HepG2 (cell line): ENCODE measurements around the gene CENPB. TPM values are rescaled to one million over a fixed set of nuclear protein-coding genes. Genes with fewer than 3 reads are reported as not detected.

Experiments used
- AGO2 ChIP-seq: fragments of 200-400 bp; formaldehyde crosslinking; optimal IDR thresholded peaks from 2 replicates; pipeline ENCODE3; 2017; ENCODE audit warnings: mild to moderate bottlenecking, low read depth, low read length, moderate library complexity
- FIP1L1 ChIP-seq: fragments of 200-400 bp; formaldehyde crosslinking; IDR thresholded peaks from 2 replicates; pipeline ENCODE4 v1.6.1; 2018; ENCODE audit warnings: low read depth, mild to moderate bottlenecking, low read length, moderate library complexity, borderline replicate concordance; ENCODE audit not compliant: insufficient read depth
- FOXK1 ChIP-seq: sonication (generic); formaldehyde crosslinking; IDR thresholded peaks from 2 replicates; pipeline ENCODE4 v1.4.0; 2020; ENCODE audit warnings: low read depth, missing genetic modification reagents, borderline replicate concordance
- HOXA5 ChIP-seq: sonication (generic); formaldehyde crosslinking; IDR thresholded peaks from 2 replicates; pipeline ENCODE4 v1.4.0; 2020; ENCODE audit warnings: missing genetic modification reagents
- IKZF1 ChIP-seq: fragments of 450-650 bp; IDR thresholded peaks from 2 replicates; pipeline ENCODE4 v1.7.1; 2016
- NCOR1 ChIP-seq: fragments of 200-600 bp; sonication (generic); IDR thresholded peaks from 2 replicates; pipeline ENCODE4 v1.7.0; 2017; ENCODE audit warnings: antibody characterized with exemption, low read length, borderline replicate concordance
- ZBTB3 ChIP-seq: sonication (generic); formaldehyde crosslinking; IDR thresholded peaks from 2 replicates; pipeline ENCODE4 v1.4.0; 2020; ENCODE audit warnings: low read depth, mild to moderate bottlenecking, moderate library complexity, missing genetic modification reagents, borderline replicate concordance
- ZBTB42 ChIP-seq: sonication (generic); formaldehyde crosslinking; IDR thresholded peaks from 2 replicates; pipeline ENCODE4 v1.5.0; 2020; ENCODE audit warnings: mild to moderate bottlenecking, missing genetic modification reagents
- ZMYM4 ChIP-seq: sonication (generic); formaldehyde crosslinking; IDR thresholded peaks from 2 replicates; pipeline ENCODE4 v1.8.1; 2023; ENCODE audit warnings: mild to moderate bottlenecking, missing genetic modification reagents
- ZNF34 ChIP-seq: sonication (generic); formaldehyde crosslinking; IDR thresholded peaks from 2 replicates; pipeline ENCODE4 v1.4.0; 2020; ENCODE audit warnings: mild to moderate bottlenecking, missing genetic modification reagents, borderline replicate concordance
- ZNF430 ChIP-seq: sonication (generic); formaldehyde crosslinking; IDR thresholded peaks from 2 replicates; pipeline ENCODE4 v1.9.0; 2021; ENCODE audit warnings: mild to moderate bottlenecking, missing genetic modification reagents
- polyA plus RNA-seq, 8 experiments: library from polyadenylated mRNA; depleted of rRNA in 3 of 8; stranded (reverse) in 7 of 8; unstranded in 1 of 8; fragments of >200 nt; fragmentation: Illumina TruSeq in 4 of 8; extraction: Trizol in 4 of 8; gene quantifications; 2 replicates each; pipeline versions ENCODE4 v1.2.1 to v1.2.3, GENCODE V29; 2011 to 2016; ENCODE audit warnings: low read depth in 4 of 8, missing spikeins in 1 of 8, mixed read lengths in 1 of 8; ENCODE audit not compliant: insufficient read depth in 1 of 8
- total RNA-seq, 5 experiments: library from RNA; depleted of rRNA; stranded (reverse); fragments of >200 nt; fragmentation: Illumina TruSeq; extraction: Trizol; gene quantifications; 2 replicates each; pipeline ENCODE4 v1.2.3, GENCODE V29; 2016; ENCODE audit warnings: low read depth in 1 of 5
- TF ChIP-seq, protein P1 (sequence below): sonication (generic); formaldehyde crosslinking; IDR thresholded peaks from 2 replicates; pipeline ENCODE4 v1.4.0; 2020; ENCODE audit warnings: missing genetic modification reagents
- TF ChIP-seq, protein P2 (sequence below): sonication (generic); formaldehyde crosslinking; IDR thresholded peaks from 2 replicates; pipeline ENCODE4 v1.4.0; 2020; ENCODE audit warnings: low read depth, mild to moderate bottlenecking, missing genetic modification reagents
- TF ChIP-seq, protein P3 (sequence below): sonication (generic); formaldehyde crosslinking; IDR thresholded peaks from 2 replicates; pipeline ENCODE4 v1.4.0; 2020; ENCODE audit warnings: missing genetic modification reagents
- TF ChIP-seq, protein P4 (sequence below): sonication (generic); formaldehyde crosslinking; IDR thresholded peaks from 2 replicates; pipeline ENCODE4 v1.4.0; 2020; ENCODE audit warnings: mild to moderate bottlenecking, missing genetic modification reagents
- TF ChIP-seq, protein P5 (sequence below): sonication (generic); formaldehyde crosslinking; IDR thresholded peaks from 2 replicates; pipeline ENCODE4 v1.4.0; 2020; ENCODE audit warnings: missing genetic modification reagents

CENPB gene
- total and polyA plus RNA-seq, 2 of the 13 experiments (the other 11 are each of a cell fraction or from before 2014, with no cell fraction given) = 10.4 to 54.5 TPM

DNA sequence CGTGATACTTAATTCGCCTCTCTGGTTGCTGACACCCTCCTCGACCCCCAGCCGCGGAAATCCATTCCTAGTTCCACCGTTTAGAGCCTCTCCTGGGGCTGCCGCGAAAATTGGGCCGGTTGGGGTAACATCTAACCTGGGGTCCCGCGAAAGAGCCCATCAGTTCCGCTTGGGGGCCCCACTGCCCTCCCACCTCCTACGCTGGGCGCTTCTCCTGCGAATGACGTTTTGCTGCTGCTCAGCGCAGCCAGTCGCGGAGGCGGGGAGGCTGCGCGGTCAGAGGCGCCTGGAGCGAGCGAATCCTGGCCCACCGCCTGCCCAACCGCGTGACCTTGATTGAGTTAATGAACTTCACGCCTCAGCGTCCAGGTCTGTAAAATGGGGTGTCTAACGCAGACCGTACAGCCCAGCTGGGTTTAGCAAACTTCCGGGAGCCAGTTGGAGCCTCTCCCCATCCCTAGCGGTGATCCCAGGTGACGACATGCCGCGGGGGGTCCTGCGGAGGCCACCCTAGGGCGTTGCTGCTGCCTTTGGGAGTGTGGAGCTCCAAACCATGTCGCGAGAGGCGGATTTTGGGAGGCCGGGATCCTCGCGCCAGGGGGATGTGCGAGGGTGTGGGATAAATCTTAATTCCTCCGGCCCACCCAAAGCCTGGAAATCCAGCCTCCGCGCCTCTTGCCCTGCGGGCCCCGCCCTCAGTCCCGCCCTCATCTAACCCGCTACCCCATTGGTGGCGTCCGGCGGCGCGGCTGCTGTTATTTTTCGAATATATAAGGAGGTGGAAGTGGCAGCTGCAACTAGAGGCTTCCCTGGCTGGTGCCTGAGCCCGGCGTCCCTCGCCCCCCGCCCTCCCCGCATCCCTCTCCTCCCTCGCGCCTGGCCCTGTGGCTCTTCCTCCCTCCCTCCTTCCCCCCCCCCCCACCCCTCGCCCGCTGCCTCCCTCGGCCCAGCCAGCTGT lies 9.2 kb upstream of the CENPB start, which contains the start of gene CDC25B (continued):
- TF ChIP-seq, protein P1, sequence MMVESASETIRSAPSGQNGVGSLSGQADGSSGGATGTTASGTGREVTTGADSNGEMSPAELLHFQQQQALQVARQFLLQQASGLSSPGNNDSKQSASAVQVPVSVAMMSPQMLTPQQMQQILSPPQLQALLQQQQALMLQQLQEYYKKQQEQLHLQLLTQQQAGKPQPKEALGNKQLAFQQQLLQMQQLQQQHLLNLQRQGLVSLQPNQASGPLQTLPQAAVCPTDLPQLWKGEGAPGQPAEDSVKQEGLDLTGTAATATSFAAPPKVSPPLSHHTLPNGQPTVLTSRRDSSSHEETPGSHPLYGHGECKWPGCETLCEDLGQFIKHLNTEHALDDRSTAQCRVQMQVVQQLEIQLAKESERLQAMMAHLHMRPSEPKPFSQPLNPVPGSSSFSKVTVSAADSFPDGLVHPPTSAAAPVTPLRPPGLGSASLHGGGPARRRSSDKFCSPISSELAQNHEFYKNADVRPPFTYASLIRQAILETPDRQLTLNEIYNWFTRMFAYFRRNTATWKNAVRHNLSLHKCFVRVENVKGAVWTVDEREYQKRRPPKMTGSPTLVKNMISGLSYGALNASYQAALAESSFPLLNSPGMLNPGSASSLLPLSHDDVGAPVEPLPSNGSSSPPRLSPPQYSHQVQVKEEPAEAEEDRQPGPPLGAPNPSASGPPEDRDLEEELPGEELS = peak; percentile 34
- TF ChIP-seq ZNF34 (CRISPR knock-in tag) (peak; percentile 76; the same call in 1 of the 2 replicates), ZNF430 (peak; percentile 42; the same call in 1 of the 2 replicates), IKZF1 (no peak), ZMYM4 (CRISPR knock-in tag) (peak; percentile 79; the same call in 1 of the 2 replicates), ZBTB42 (0 out of 2 replicates have a peak, but pooled peaks have one; percentile 72), NCOR1 (peak; percentile 66; the same call in 1 of the 2 replicates), ZBTB3 (CRISPR knock-in tag) (0 out of 2 replicates have a peak, but pooled peaks have one; percentile 32), HOXA5 (CRISPR knock-in tag) (peak; percentile 41), FOXK1 (CRISPR knock-in tag) (no peak), FIP1L1 (no peak), AGO2 (peak; percentile 51)
- TF ChIP-seq, protein P2, sequence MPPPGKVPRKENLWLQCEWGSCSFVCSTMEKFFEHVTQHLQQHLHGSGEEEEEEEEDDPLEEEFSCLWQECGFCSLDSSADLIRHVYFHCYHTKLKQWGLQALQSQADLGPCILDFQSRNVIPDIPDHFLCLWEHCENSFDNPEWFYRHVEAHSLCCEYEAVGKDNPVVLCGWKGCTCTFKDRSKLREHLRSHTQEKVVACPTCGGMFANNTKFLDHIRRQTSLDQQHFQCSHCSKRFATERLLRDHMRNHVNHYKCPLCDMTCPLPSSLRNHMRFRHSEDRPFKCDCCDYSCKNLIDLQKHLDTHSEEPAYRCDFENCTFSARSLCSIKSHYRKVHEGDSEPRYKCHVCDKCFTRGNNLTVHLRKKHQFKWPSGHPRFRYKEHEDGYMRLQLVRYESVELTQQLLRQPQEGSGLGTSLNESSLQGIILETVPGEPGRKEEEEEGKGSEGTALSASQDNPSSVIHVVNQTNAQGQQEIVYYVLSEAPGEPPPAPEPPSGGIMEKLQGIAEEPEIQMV (CRISPR knock-in tag) = peak; percentile 71; the same call in 1 of the 2 replicates
- TF ChIP-seq, protein P3, sequence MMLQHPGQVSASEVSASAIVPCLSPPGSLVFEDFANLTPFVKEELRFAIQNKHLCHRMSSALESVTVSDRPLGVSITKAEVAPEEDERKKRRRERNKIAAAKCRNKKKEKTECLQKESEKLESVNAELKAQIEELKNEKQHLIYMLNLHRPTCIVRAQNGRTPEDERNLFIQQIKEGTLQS (CRISPR knock-in tag) = peak; percentile 17; the same call in 1 of the 2 replicates
- TF ChIP-seq, protein P4, sequence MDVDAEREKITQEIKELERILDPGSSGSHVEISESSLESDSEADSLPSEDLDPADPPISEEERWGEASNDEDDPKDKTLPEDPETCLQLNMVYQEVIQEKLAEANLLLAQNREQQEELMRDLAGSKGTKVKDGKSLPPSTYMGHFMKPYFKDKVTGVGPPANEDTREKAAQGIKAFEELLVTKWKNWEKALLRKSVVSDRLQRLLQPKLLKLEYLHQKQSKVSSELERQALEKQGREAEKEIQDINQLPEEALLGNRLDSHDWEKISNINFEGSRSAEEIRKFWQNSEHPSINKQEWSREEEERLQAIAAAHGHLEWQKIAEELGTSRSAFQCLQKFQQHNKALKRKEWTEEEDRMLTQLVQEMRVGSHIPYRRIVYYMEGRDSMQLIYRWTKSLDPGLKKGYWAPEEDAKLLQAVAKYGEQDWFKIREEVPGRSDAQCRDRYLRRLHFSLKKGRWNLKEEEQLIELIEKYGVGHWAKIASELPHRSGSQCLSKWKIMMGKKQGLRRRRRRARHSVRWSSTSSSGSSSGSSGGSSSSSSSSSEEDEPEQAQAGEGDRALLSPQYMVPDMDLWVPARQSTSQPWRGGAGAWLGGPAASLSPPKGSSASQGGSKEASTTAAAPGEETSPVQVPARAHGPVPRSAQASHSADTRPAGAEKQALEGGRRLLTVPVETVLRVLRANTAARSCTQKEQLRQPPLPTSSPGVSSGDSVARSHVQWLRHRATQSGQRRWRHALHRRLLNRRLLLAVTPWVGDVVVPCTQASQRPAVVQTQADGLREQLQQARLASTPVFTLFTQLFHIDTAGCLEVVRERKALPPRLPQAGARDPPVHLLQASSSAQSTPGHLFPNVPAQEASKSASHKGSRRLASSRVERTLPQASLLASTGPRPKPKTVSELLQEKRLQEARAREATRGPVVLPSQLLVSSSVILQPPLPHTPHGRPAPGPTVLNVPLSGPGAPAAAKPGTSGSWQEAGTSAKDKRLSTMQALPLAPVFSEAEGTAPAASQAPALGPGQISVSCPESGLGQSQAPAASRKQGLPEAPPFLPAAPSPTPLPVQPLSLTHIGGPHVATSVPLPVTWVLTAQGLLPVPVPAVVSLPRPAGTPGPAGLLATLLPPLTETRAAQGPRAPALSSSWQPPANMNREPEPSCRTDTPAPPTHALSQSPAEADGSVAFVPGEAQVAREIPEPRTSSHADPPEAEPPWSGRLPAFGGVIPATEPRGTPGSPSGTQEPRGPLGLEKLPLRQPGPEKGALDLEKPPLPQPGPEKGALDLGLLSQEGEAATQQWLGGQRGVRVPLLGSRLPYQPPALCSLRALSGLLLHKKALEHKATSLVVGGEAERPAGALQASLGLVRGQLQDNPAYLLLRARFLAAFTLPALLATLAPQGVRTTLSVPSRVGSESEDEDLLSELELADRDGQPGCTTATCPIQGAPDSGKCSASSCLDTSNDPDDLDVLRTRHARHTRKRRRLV (CRISPR knock-in tag) = 0 out of 2 replicates have a peak, but pooled peaks have one; percentile 14
- TF ChIP-seq, protein P5, sequence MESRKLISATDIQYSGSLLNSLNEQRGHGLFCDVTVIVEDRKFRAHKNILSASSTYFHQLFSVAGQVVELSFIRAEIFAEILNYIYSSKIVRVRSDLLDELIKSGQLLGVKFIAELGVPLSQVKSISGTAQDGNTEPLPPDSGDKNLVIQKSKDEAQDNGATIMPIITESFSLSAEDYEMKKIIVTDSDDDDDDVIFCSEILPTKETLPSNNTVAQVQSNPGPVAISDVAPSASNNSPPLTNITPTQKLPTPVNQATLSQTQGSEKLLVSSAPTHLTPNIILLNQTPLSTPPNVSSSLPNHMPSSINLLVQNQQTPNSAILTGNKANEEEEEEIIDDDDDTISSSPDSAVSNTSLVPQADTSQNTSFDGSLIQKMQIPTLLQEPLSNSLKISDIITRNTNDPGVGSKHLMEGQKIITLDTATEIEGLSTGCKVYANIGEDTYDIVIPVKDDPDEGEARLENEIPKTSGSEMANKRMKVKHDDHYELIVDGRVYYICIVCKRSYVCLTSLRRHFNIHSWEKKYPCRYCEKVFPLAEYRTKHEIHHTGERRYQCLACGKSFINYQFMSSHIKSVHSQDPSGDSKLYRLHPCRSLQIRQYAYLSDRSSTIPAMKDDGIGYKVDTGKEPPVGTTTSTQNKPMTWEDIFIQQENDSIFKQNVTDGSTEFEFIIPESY (CRISPR knock-in tag) = peak; percentile 76
